RWPE2 (cell line): Measurements from ENCODE around the gene KIAA1671.

ENCODE experiments used
- ATAC-seq: fragments of 200-7000 bp; cut with Tn5 transposase; 3 replicates; pipeline ENCODE4 v1.9.1; 2021; ENCODE audit warnings: low read depth
- DNase-seq: peaks from one replicate; pipeline ENCODE4 v3.0.0-alpha.2; 2020; ENCODE audit warnings: low spot score
- H3K27ac ChIP-seq: fragments of 450-650 bp; 2 replicates; pipeline ENCODE4 v1.5.1; 2017; ENCODE audit warnings: mild to moderate bottlenecking; ENCODE audit not compliant: poor library complexity, severe bottlenecking
- H3K27me3 ChIP-seq: fragments of 250-450 bp; sonication (Bioruptor Pico); 2 replicates; pipeline ENCODE4 v1.5.1; 2021; ENCODE audit warnings: mild to moderate bottlenecking, moderate library complexity; ENCODE audit not compliant: insufficient read depth, poor library complexity, severe bottlenecking
- H3K36me3 ChIP-seq: fragments of 250-450 bp; sonication (Bioruptor Pico); 2 replicates; pipeline ENCODE4 v1.5.1; 2020; ENCODE audit warnings: low read depth, mild to moderate bottlenecking, moderate library complexity
- H3K4me1 ChIP-seq: fragments of 250-450 bp; sonication (Bioruptor Pico); 2 replicates; pipeline ENCODE4 v1.5.1; 2021; ENCODE audit warnings: mild to moderate bottlenecking, moderate library complexity; ENCODE audit not compliant: insufficient read depth, poor library complexity, severe bottlenecking
- H3K4me3 ChIP-seq: fragments of 250-450 bp; sonication (Bioruptor Pico); 2 replicates; pipeline ENCODE4 v1.5.1; 2021; ENCODE audit warnings: mild to moderate bottlenecking, moderate library complexity; ENCODE audit not compliant: severe bottlenecking
- H3K9me3 ChIP-seq: fragments of 250-450 bp; sonication (Bioruptor Pico); 2 replicates; pipeline ENCODE4 v1.5.1; 2021; ENCODE audit warnings: mild to moderate bottlenecking, moderate library complexity; ENCODE audit not compliant: severe bottlenecking
- TF ChIP-seq, protein P1 (sequence below): fragments of 450-650 bp; IDR thresholded peaks from one replicate; pipeline ENCODE4 v1.5.1; 2017; ENCODE audit warnings: mild to moderate bottlenecking, moderate library complexity; ENCODE audit not compliant: poor library complexity, severe bottlenecking

KIAA1671 gene

DNA sequence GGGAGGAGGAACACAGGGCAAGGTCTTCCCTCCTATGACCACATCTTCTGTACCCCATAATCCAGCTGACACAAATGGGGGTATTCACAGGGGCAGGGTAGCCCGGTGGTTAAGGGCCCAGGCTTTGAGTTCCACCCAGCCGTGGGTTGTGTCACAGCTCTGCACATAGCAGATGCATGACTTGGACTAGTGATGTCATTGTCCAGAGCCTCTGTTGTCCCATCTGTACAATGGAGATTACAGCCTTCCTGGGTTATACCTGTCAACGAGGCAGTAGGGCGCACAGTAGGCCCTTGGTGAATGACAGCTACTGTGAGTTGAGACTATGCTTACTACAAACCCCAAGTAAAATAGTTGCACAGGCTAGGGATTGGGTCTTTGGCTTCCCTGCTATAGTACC, 147.9 kb downstream of the KIAA1671 start:
- Histone ChIP-seq H3K4me1 (no peaks in the 10 kb centered on the region), H3K27me3 (no peaks in the 10 kb centered on the region), H3K27ac (no peak overlapping the region), H3K9me3 (no peaks in the 10 kb centered on the region), H3K36me3 (0 out of 2 replicates have a peak, but pooled peaks cover 3% of the 10 kb centered on the region), H3K4me3 (no peak overlapping the region)
- DNase-seq (no peak), ATAC-seq (no peak)
- TF ChIP-seq, protein P1, sequence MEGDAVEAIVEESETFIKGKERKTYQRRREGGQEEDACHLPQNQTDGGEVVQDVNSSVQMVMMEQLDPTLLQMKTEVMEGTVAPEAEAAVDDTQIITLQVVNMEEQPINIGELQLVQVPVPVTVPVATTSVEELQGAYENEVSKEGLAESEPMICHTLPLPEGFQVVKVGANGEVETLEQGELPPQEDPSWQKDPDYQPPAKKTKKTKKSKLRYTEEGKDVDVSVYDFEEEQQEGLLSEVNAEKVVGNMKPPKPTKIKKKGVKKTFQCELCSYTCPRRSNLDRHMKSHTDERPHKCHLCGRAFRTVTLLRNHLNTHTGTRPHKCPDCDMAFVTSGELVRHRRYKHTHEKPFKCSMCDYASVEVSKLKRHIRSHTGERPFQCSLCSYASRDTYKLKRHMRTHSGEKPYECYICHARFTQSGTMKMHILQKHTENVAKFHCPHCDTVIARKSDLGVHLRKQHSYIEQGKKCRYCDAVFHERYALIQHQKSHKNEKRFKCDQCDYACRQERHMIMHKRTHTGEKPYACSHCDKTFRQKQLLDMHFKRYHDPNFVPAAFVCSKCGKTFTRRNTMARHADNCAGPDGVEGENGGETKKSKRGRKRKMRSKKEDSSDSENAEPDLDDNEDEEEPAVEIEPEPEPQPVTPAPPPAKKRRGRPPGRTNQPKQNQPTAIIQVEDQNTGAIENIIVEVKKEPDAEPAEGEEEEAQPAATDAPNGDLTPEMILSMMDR: no peak

DNA sequence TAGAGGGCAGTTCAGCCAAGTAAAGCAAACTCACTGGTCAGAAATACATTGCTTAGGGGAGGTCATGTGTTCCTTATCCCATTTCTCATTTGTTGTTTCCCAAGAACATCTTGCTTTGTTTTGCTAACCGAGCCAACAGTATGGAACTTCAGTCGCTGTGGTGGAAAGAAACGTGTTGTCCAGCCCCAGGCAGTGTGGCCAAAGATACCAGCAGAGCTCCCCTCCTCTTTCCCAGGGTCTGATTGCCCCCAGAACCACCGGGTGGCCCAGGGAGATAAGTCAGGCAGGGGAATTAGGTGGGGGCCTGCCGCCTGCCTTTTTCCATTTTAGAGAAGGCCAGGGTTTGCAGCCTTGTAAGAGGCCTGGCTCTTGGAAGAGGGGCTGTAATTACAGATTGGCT, 148.4 kb downstream of the KIAA1671 start:
- Histone ChIP-seq H3K4me1 (no peaks in the 10 kb centered on the region), H3K4me3 (no peak overlapping the region), H3K9me3 (no peaks in the 10 kb centered on the region), H3K27ac (no peak overlapping the region), H3K27me3 (no peaks in the 10 kb centered on the region), H3K36me3 (no peaks in the 10 kb centered on the region)
- TF ChIP-seq, protein P1: no peak
- DNase-seq (no peak), ATAC-seq (no peak)

DNA sequence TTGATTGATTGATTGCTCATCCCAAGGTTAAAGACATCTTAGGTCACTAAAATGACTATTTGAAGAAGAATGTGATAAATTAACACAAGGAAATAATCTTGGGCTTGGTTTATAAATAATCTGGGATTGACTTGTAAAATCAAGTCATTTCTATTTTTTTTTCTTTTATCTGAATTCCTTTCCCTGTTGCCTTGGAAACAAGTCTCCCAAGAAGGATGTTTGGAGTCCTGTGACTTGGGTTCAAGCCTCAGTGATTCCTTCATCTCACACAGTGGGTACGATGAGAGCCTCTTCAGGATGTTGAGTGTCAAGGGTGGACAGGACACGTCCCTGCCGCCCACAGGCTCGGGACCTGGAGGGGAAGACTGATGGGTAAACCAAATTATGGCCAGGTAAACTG, 149.0 kb downstream of the KIAA1671 start:
- Histone ChIP-seq H3K9me3 (no peaks in the 10 kb centered on the region), H3K27me3 (no peaks in the 10 kb centered on the region), H3K36me3 (no peaks in the 10 kb centered on the region), H3K4me3 (no peak overlapping the region), H3K27ac (no peak overlapping the region), H3K4me1 (no peaks in the 10 kb centered on the region)
- TF ChIP-seq, protein P1: no peak
- DNase-seq (no peak), ATAC-seq (no peak)

DNA sequence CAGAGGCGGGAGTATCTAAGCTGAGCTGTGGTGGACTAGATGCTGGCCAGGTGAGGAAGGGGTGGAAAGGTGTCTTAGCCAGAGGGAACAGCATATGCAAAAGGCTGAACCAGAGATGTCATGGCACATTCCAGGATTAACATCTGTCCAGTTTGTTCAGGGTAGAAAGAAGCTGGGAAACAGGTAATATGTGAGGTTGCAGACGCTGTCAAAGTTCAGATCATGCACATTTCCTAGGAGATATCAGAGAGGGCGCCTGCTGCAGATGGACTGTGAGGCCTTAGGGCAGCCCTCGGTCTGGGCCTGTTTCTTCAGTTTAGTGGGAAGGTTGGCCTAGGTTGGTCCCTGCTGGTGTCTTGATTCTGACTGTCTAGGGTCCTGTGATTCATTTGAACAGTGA, 149.5 kb downstream of the KIAA1671 start:
- Histone ChIP-seq H3K4me3 (no peak overlapping the region), H3K27ac (no peak overlapping the region), H3K36me3 (no peaks in the 10 kb centered on the region), H3K9me3 (no peaks in the 10 kb centered on the region), H3K27me3 (no peaks in the 10 kb centered on the region), H3K4me1 (no peaks in the 10 kb centered on the region)
- TF ChIP-seq, protein P1: no peak
- no peak for ATAC-seq
- no peak for DNase-seq

DNA sequence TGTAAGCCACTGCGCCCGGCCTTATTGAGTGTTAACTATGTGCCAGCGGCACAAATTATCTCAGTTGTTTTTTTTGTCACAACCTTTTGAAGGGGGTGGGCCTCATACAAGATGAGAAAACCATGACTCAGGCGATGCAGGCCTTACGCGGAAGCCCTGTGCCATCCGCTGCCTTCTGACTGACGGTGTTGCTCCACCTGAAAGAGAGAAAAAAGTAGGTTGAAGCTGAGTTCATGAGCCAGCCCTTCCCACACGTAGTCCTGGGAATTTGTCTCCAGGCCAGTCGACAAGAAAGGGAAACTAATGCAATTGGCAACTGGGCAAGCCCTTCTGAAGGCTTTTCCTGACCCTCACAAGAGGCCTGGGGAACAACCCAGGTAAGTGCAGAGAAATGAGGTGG, 150.2 kb downstream of the KIAA1671 start:
- no peaks in the 10 kb centered on the region for H3K4me1 ChIP-seq
- H3K27me3 ChIP-seq: no peaks in the 10 kb centered on the region
- no peak overlapping the region for H3K4me3 ChIP-seq
- TF ChIP-seq, protein P1: no peak
- H3K9me3 ChIP-seq: no peaks in the 10 kb centered on the region
- no peak overlapping the region for H3K27ac ChIP-seq
- ATAC-seq (no peak), DNase-seq (no peak)
- H3K36me3 ChIP-seq: no peaks in the 10 kb centered on the region
